ENCODE data around the gene STRN3. TPM values are rescaled to one million over a fixed set of nuclear protein-coding genes. Genes with fewer than 3 reads are reported as not detected.
A peak's percentile ranks its signal among the peaks of the same experiment; 100 is the strongest.
"Not testable (repeated sequence)": the region's sequence is repeated elsewhere in the genome, so short reads cannot be mapped to it uniquely, and the experiment has no call there.

The STRN3 gene
- total and polyA plus RNA-seq, 7 experiments from 2014 or later, result 3.5 to 28.7 (median 24.8) TPM

DNA sequence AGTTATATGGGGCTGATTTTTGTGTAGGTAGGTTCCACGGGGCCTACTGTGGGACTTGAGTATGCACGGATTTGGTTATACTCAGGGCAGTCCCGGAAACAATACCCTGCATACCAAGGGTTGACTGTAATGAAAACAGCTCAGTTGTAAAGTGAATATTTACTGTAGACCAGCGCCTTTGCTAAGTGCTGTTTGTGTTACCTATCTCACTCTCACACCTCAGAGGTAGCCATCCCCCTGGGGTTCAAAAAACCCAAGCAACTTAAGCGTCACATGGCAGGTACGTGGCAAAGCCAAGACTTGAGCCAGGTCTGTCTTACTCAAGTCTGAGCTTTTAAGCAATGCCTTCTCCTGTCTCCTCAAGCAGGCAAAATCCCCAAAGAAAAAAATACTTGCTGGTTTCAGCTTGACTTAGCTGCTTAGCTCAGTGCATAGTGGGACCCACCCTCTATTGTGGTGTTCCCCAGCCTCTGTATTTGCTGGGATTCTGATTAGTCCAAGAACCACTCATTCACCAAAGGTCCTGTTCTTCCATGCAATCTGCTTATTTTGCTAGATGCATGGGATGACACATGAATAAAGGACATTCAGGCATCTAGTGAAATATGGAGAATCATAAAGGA lies 34.2 kb upstream of the STRN3 start:
- H3K9me3 Mint-ChIP-seq, result no peaks in the 10 kb centered on the region
- CTCF ChIA-PET, result no interaction called here
- no peak for ATAC-seq

GRCh38 chr14:31059152-31059924 lies 33.2 kb upstream of the STRN3 start:
- no peak overlapping the region for H3K4me3 Mint-ChIP-seq
- ChIA-PET CTCF (no interaction called here), POLR2A (interaction anchor here (0.7 kb wide), 1 partner anchor 151 kb away, joined by 3 read pairs; no protein-coding TSS in a partner anchor)
- Histone ChIP-seq H3K36me3 (ENCODE audit: control insufficient read depth in 2 of 3, insufficient read depth in 3 of 3, low read length in 3 of 3) (no peaks in the 10 kb centered on the region), H3K27me3 (ENCODE audit: control insufficient read depth in 2 of 2, insufficient read depth in 2 of 2, low read length in 2 of 2) (no peaks in the 10 kb centered on the region), H3K27ac (ENCODE audit: low read depth, low read length) (no peak overlapping the region), H3K9me3 (ENCODE audit: control insufficient read depth in 2 of 3, low read length in 3 of 3) (no peaks in the 10 kb centered on the region), H3K4me1 (ENCODE audit: control insufficient read depth in 2 of 2, insufficient read depth in 2 of 2, low read length in 2 of 2) (no peaks in the 10 kb centered on the region), H3K4me3 (ENCODE audit: low read length) (no peak overlapping the region)
- no peak for ATAC-seq
- H3K27ac Mint-ChIP-seq, result peak overlapping the region in 1 of 9 donors; percentile 35
- intact Hi-C loops (cut with micrococcal nuclease), result no loop called here
- peaks cover 0 to 7% (median 0%) of the 10 kb centered on the region in 5 donors for H3K36me3 Mint-ChIP-seq
- H3K27me3 Mint-ChIP-seq, result no peaks in the 10 kb centered on the region
- no peak for DNase-seq
- H3K4me1 Mint-ChIP-seq, result peaks cover 7 to 21% (median 15%) of the 10 kb centered on the region in 7 donors
- no peaks in the 10 kb centered on the region for H3K9me3 Mint-ChIP-seq

More for the DNA sequence above, 34.2 kb upstream of the STRN3 start:
- Mint-ChIP-seq H3K27me3 (no peaks in the 10 kb centered on the region), H3K36me3 (peaks cover 0 to 12% (median 0%) of the 10 kb centered on the region in 5 donors), H3K4me1 (peaks cover 7 to 21% (median 18%) of the 10 kb centered on the region in 7 donors), H3K4me3 (no peak overlapping the region), H3K27ac (no peak overlapping the region)
- Histone ChIP-seq H3K4me3 (ENCODE audit: low read length) (no peak overlapping the region), H3K27ac (ENCODE audit: low read depth, low read length) (no peak overlapping the region), H3K4me1 (ENCODE audit: control insufficient read depth in 2 of 2, insufficient read depth in 2 of 2, low read length in 2 of 2) (no peaks in the 10 kb centered on the region), H3K27me3 (ENCODE audit: control insufficient read depth in 2 of 2, insufficient read depth in 2 of 2, low read length in 2 of 2) (no peaks in the 10 kb centered on the region), H3K36me3 (ENCODE audit: control insufficient read depth in 2 of 3, insufficient read depth in 3 of 3, low read length in 3 of 3) (no peaks in the 10 kb centered on the region), H3K9me3 (ENCODE audit: control insufficient read depth in 2 of 3, low read length in 3 of 3) (no peaks in the 10 kb centered on the region)
- no peak for DNase-seq
- POLR2A ChIA-PET, result no interaction called here
- intact Hi-C loops (cut with micrococcal nuclease), result no loop called here

DNA sequence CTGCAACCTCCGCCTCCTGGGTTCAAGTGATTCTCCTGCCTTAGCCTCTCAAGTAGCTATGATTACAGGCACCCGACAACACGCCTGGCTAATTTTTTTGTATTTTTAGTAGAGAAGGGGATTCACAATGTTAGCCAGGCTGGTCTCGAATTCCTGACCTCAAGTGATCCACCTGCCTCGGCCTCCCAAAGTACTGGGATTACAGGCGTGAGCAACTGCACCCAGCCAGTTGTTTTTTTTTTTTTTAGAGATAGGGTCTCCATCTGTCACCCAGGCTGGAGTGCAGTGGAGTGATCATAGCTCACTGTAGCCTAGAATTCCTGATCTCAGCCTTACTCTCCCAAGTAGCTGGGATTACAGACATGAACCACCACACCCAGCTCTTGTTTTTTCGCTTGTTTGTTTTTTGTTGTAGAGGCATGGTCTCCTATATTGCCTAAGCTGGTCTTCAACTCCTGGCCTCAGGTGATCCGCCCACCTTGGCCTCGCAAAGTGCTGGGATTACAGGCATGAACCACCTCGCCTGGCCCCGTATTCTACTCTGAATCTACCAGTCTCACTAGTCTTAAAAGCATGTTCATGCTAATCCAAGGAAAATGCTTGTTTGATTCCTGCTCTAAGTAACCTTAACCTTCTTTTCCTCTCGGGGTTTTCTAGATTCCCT lies 31.7 kb upstream of the STRN3 start:
- Mint-ChIP-seq H3K4me1 (peaks cover 7 to 23% (median 17%) of the 10 kb centered on the region in 7 donors), H3K4me3 (no peak overlapping the region), H3K27me3 (no peaks in the 10 kb centered on the region), H3K9me3 (no peaks in the 10 kb centered on the region), H3K27ac (peak overlapping the region in 3 of 9 donors; percentile 40 to 87 (median 49)), H3K36me3 (peaks cover 0 to 15% (median 0%) of the 10 kb centered on the region in 5 donors)
- ATAC-seq (no peak), DNase-seq (no peak)
- no peak overlapping the region for H3K4me3 ChIP-seq (ENCODE audit: low read length)
- POLR2A ChIA-PET, result no interaction called here
- no peaks in the 10 kb centered on the region for H3K36me3 ChIP-seq (ENCODE audit: control insufficient read depth in 2 of 3, insufficient read depth in 3 of 3, low read length in 3 of 3)
- no peaks in the 10 kb centered on the region for H3K9me3 ChIP-seq (ENCODE audit: control insufficient read depth in 2 of 3, low read length in 3 of 3)
- no peak overlapping the region for H3K27ac ChIP-seq (ENCODE audit: low read depth, low read length)
- H3K27me3 ChIP-seq (ENCODE audit: control insufficient read depth in 2 of 2, insufficient read depth in 2 of 2, low read length in 2 of 2), result no peaks in the 10 kb centered on the region
- H3K4me1 ChIP-seq (ENCODE audit: control insufficient read depth in 2 of 2, insufficient read depth in 2 of 2, low read length in 2 of 2), result no peaks in the 10 kb centered on the region
- intact Hi-C loops (cut with micrococcal nuclease), result no loop called here
- CTCF ChIA-PET, result interaction anchor here (0.7 kb wide), 1 partner anchor 252 kb away, joined by 3 read pairs; no protein-coding TSS in a partner anchor

DNA sequence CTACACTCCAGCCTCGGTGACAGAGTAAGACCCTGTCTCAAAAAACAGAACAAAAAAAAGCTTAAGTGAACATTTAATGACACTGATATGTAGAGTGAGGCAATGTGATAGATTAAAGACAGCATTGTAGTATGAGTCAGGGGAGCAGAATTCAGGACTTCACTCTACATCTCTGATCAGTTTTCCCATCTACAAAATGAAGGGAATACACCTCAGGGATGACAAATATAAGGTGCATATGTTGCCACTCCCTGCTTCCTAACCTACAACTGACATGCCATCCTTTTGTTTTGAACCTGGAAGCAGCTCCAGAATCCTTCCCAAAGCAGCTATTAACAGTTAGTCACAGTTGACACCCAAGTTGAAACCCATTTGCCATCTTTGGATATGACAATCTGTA lies 30.9 kb upstream of the STRN3 start:
- Histone ChIP-seq H3K36me3 (ENCODE audit: control insufficient read depth in 2 of 3, insufficient read depth in 3 of 3, low read length in 3 of 3) (no peaks in the 10 kb centered on the region), H3K27ac (ENCODE audit: low read depth, low read length) (no peak overlapping the region), H3K27me3 (ENCODE audit: control insufficient read depth in 2 of 2, insufficient read depth in 2 of 2, low read length in 2 of 2) (no peaks in the 10 kb centered on the region), H3K9me3 (ENCODE audit: control insufficient read depth in 2 of 3, low read length in 3 of 3) (no peaks in the 10 kb centered on the region), H3K4me1 (ENCODE audit: control insufficient read depth in 2 of 2, insufficient read depth in 2 of 2, low read length in 2 of 2) (no peaks in the 10 kb centered on the region), H3K4me3 (ENCODE audit: low read length) (no peak overlapping the region)
- intact Hi-C loops (cut with micrococcal nuclease), result no loop called here
- ChIA-PET POLR2A (no interaction called here), CTCF (interaction anchor here (0.5 to 0.6 kb wide), 2 partner anchors 187 to 1194 kb away, joined by 3 to 4 read pairs; no protein-coding TSS in a partner anchor)
- Mint-ChIP-seq H3K27me3 (no peaks in the 10 kb centered on the region), H3K36me3 (peaks cover 0 to 15% (median 0%) of the 10 kb centered on the region in 5 donors), H3K9me3 (no peaks in the 10 kb centered on the region), H3K4me3 (no peak overlapping the region), H3K4me1 (peaks cover 7 to 23% (median 17%) of the 10 kb centered on the region in 7 donors), H3K27ac (peak overlapping the region in 1 of 9 donors; percentile 49)
- DNase-seq, result no peak
- no peak for ATAC-seq

GRCh38 chr14:31052905-31053586 lies 26.9 kb upstream of the STRN3 start:
- H3K36me3 Mint-ChIP-seq, result peaks cover 0 to 20% (median 7%) of the 10 kb centered on the region in 5 donors
- peaks cover 2 to 17% (median 7%) of the 10 kb centered on the region in 7 donors for H3K4me1 Mint-ChIP-seq
- H3K4me3 ChIP-seq (ENCODE audit: low read length); CTCF ChIA-PET; H3K4me3 Mint-ChIP-seq; H3K27me3 ChIP-seq (ENCODE audit: control insufficient read depth in 2 of 2, insufficient read depth in 2 of 2, low read length in 2 of 2); intact Hi-C loops (cut with micrococcal nuclease); H3K27me3 Mint-ChIP-seq; DNase-seq; ATAC-seq; H3K36me3 ChIP-seq (ENCODE audit: control insufficient read depth in 2 of 3, insufficient read depth in 3 of 3, low read length in 3 of 3); H3K27ac ChIP-seq (ENCODE audit: low read depth, low read length); H3K9me3 ChIP-seq (ENCODE audit: control insufficient read depth in 2 of 3, low read length in 3 of 3); H3K27ac Mint-ChIP-seq; H3K4me1 ChIP-seq (ENCODE audit: control insufficient read depth in 2 of 2, insufficient read depth in 2 of 2, low read length in 2 of 2); H3K9me3 Mint-ChIP-seq: not testable (repeated sequence)
- POLR2A ChIA-PET, result interaction anchor here (0.5 to 0.7 kb wide), 3 partner anchors 8 to 1198 kb away, joined by 3 to 5 read pairs (median 3); no protein-coding TSS in a partner anchor

- Mint-ChIP-seq H3K4me3 (no peak overlapping the region), H3K27ac (no peak overlapping the region), H3K36me3 (peaks cover 0 to 23% (median 12%) of the 10 kb centered on the region in 5 donors), H3K9me3 (no peaks in the 10 kb centered on the region), H3K27me3 (no peaks in the 10 kb centered on the region), H3K4me1 (peaks cover 0 to 12% (median 4%) of the 10 kb centered on the region in 7 donors)
- Histone ChIP-seq H3K4me1 (ENCODE audit: control insufficient read depth in 2 of 2, insufficient read depth in 2 of 2, low read length in 2 of 2) (no peaks in the 10 kb centered on the region), H3K4me3 (ENCODE audit: low read length) (no peak overlapping the region), H3K36me3 (ENCODE audit: control insufficient read depth in 2 of 3, insufficient read depth in 3 of 3, low read length in 3 of 3) (peaks cover 0 to 3% (median 0%) of the 10 kb centered on the region in 3 experiments), H3K9me3 (ENCODE audit: control insufficient read depth in 2 of 3, low read length in 3 of 3) (no peaks in the 10 kb centered on the region), H3K27ac (ENCODE audit: low read depth, low read length) (no peak overlapping the region), H3K27me3 (ENCODE audit: control insufficient read depth in 2 of 2, insufficient read depth in 2 of 2, low read length in 2 of 2) (no peaks in the 10 kb centered on the region)
- POLR2A ChIA-PET, result no interaction called here
- intact Hi-C loops (cut with micrococcal nuclease), result no loop called here
- CTCF ChIA-PET, result no interaction called here
- no peak for DNase-seq
- ATAC-seq, result no peak
These were observed 25.3 kb upstream of the STRN3 start for GRCh38 chr14:31051511-31051910.

Measured in naive thymus-derived CD4-positive, alpha-beta T cell (primary cell).